22Rv1 (cell line): ENCODE measurements around the gene EVPL.

Experiments used
- CTCF ChIP-seq: fragments of 450-650 bp; IDR thresholded peaks from 2 replicates; pipeline ENCODE4 v1.5.1; 2017; ENCODE audit warnings: mild to moderate bottlenecking
- ZFX ChIP-seq: fragments of 450-650 bp; IDR thresholded peaks from 2 replicates; pipeline ENCODE4 v1.6.1; 2017; ENCODE audit warnings: antibody characterized with exemption, borderline replicate concordance

GRCh38 chr17:75980188-75981018, 46.7 kb downstream of the EVPL start:
- TF ChIP-seq CTCF: no peak
- TF ChIP-seq ZFX: no peak
